Mammary epithelial cell (primary cell): Measurements from ENCODE around the gene C7orf25.

Experiments
- CTCF ChIP-seq, 2 donors: IDR thresholded peaks in 1 of 2; conservative IDR thresholded peaks in 1 of 2; 2 replicates each; pipeline ENCODE4 v1.5.1; 2011 to 2012; ENCODE audit warnings: inconsistent platforms in 2 of 2, low read length in 2 of 2, mild to moderate bottlenecking in 2 of 2, control low read depth in 1 of 2, low read depth in 1 of 2; ENCODE audit not compliant: insufficient read depth in 1 of 2; ENCODE audit errors: extremely low read depth in 1 of 2
- EZH2 ChIP-seq: IDR thresholded peaks from 2 replicates; pipeline ENCODE4 v1.6.1; 2012; ENCODE audit warnings: low read length, inconsistent platforms, borderline replicate concordance

GRCh38 chr7:42932811-42933591 is 21.1 kb upstream of the C7orf25 start:
- no peak for TF ChIP-seq CTCF (conservative IDR thresholded peaks at IDR 0.05 in 1 of 2, IDR thresholded peaks at IDR 0.05 in 1 of 2; ENCODE audit: extremely low read depth in 1 of 2, insufficient read depth in 1 of 2, low read depth in 1 of 2, low read length in 2 of 2)
- TF ChIP-seq EZH2 = no peak
